ENCODE results near the gene CLSTN3.

CLSTN3 gene

GRCh38 chr12:7125632-7126227 is 4.4 kb upstream of the CLSTN3 start:
- DNase-seq (ENCODE audit: low read depth in 2 of 2): no peak

- no peak for DNase-seq (ENCODE audit: low read depth in 2 of 2)
These were observed 2.1 kb upstream of the CLSTN3 start for GRCh38 chr12:7127916-7128626.

GRCh38 chr12:7128681-7129286 is 1.4 kb upstream of the CLSTN3 start, which contains the start of gene RBP5:
Gene RBP5 (minus strand): TSS chr12:7128889. CDS start chr12:7128775, 114 bp downstream.
- DNase-seq (ENCODE audit: low read depth in 2 of 2): no peak

GRCh38 chr12:7129287-7129871 is 792 bp upstream of the CLSTN3 start:
- no peak for DNase-seq (ENCODE audit: low read depth in 2 of 2)

- DNase-seq (ENCODE audit: low read depth in 2 of 2): peak; percentile 32
These were observed 730 bp downstream of the CLSTN3 start for GRCh38 chr12:7130701-7131501.

- no peak for DNase-seq (ENCODE audit: low read depth in 2 of 2)
These were observed 1.3 kb downstream of the CLSTN3 start for GRCh38 chr12:7131502-7131866.

GRCh38 chr12:7134396-7135166 is 4.4 kb downstream of the CLSTN3 start:
- no peak for DNase-seq (ENCODE audit: low read depth in 2 of 2)

- DNase-seq (ENCODE audit: low read depth in 2 of 2): no peak
These were observed 5.9 kb downstream of the CLSTN3 start for GRCh38 chr12:7136071-7136470.

- no peak for DNase-seq (ENCODE audit: low read depth in 2 of 2)
These were observed 6.5 kb downstream of the CLSTN3 start for GRCh38 chr12:7136676-7137075.

- no peak for DNase-seq (ENCODE audit: low read depth in 2 of 2)
These were observed 7.7 kb downstream of the CLSTN3 start for GRCh38 chr12:7137908-7138307.

GRCh38 chr12:7139200-7139599 is 9.0 kb downstream of the CLSTN3 start:
- DNase-seq (ENCODE audit: low read depth in 2 of 2): no peak

- no peak for DNase-seq (ENCODE audit: low read depth in 2 of 2)
These were observed 11.3 kb downstream of the CLSTN3 start for GRCh38 chr12:7141351-7142005.

- peak in 1 of 2 donors; percentile 13 for DNase-seq (ENCODE audit: low read depth in 2 of 2)
These were observed 12.0 kb downstream of the CLSTN3 start for GRCh38 chr12:7142056-7142644.

GRCh38 chr12:7142809-7143465 is 12.8 kb downstream of the CLSTN3 start:
- DNase-seq (ENCODE audit: low read depth in 2 of 2): no peak

- DNase-seq (ENCODE audit: low read depth in 2 of 2): no peak
These were observed 13.4 kb downstream of the CLSTN3 start for GRCh38 chr12:7143564-7143963.

GRCh38 chr12:7144414-7145120 is 14.4 kb downstream of the CLSTN3 start:
- no peak for DNase-seq (ENCODE audit: low read depth in 2 of 2)

GRCh38 chr12:7145671-7146070 is 15.5 kb downstream of the CLSTN3 start:
- no peak for DNase-seq (ENCODE audit: low read depth in 2 of 2)

- DNase-seq (ENCODE audit: low read depth in 2 of 2): no peak
These were observed 16.1 kb downstream of the CLSTN3 start for GRCh38 chr12:7146228-7146627.

- DNase-seq (ENCODE audit: low read depth in 2 of 2): no peak
These were observed 16.7 kb downstream of the CLSTN3 start for GRCh38 chr12:7146906-7147305.
